HG03469 (cell line): ENCODE measurements around the gene CARM1.
"Not testable (repeated sequence)": the region's sequence is repeated elsewhere in the genome, so short reads cannot be mapped to it uniquely, and the experiment has no call there.

Source experiments
- ATAC-seq: cut with Tn5 transposase; IDR thresholded peaks from one replicate; pipeline ENCODE4 v1.9.1; 2021; ENCODE audit warnings: mild to moderate bottlenecking, moderate library complexity, moderate number of reproducible peaks; ENCODE audit not compliant: unreplicated experiment

Gene CARM1

GRCh38 chr19:10846500-10847202, 24.7 kb upstream of the CARM1 start:
- no peak for ATAC-seq

- ATAC-seq, result no peak
Measured at GRCh38 chr19:10848230-10848856, 23.0 kb upstream of the CARM1 start, which contains the start of gene C19orf38. C19orf38 (plus strand) TSS chr19:10848415; CDS start chr19:10848509, 94 bp downstream.

- ATAC-seq, result no peak
Measured at GRCh38 chr19:10850631-10851030, 20.7 kb upstream of the CARM1 start.

- ATAC-seq, result no peak
Measured at GRCh38 chr19:10852098-10852800, 19.1 kb upstream of the CARM1 start.

- ATAC-seq, result no peak
Measured at GRCh38 chr19:10852941-10853340, 18.4 kb upstream of the CARM1 start.

- ATAC-seq, result no peak
Measured at GRCh38 chr19:10854350-10855089, 16.8 kb upstream of the CARM1 start.

- ATAC-seq, result no peak
Measured at GRCh38 chr19:10855879-10856522, 15.4 kb upstream of the CARM1 start.

- ATAC-seq, result not testable (repeated sequence)
Measured at GRCh38 chr19:10856899-10857298, 14.5 kb upstream of the CARM1 start.

- ATAC-seq, result no peak
Measured at GRCh38 chr19:10858204-10858828, 13.0 kb upstream of the CARM1 start.

- ATAC-seq, result no peak
Measured at GRCh38 chr19:10861103-10861651, 10.2 kb upstream of the CARM1 start.

GRCh38 chr19:10862561-10863106, 8.7 kb upstream of the CARM1 start:
- no peak for ATAC-seq

GRCh38 chr19:10863107-10863717, 8.1 kb upstream of the CARM1 start:
- no peak for ATAC-seq

GRCh38 chr19:10864538-10864899, 6.8 kb upstream of the CARM1 start:
- no peak for ATAC-seq

GRCh38 chr19:10866495-10866894, 4.9 kb upstream of the CARM1 start:
- ATAC-seq, result no peak

- ATAC-seq, result no peak
Measured at GRCh38 chr19:10868872-10869547, 2.3 kb upstream of the CARM1 start.

- ATAC-seq, result not testable (repeated sequence)
Measured at GRCh38 chr19:10869872-10870311, 1.5 kb upstream of the CARM1 start.

GRCh38 chr19:10870501-10870954, 825 bp upstream of the CARM1 start:
- no peak for ATAC-seq

- ATAC-seq, result peak; percentile 2
Measured at GRCh38 chr19:10871711-10872545, 575 bp downstream of the CARM1 start.
